ENCODE data around the gene MLKL.

DNA sequence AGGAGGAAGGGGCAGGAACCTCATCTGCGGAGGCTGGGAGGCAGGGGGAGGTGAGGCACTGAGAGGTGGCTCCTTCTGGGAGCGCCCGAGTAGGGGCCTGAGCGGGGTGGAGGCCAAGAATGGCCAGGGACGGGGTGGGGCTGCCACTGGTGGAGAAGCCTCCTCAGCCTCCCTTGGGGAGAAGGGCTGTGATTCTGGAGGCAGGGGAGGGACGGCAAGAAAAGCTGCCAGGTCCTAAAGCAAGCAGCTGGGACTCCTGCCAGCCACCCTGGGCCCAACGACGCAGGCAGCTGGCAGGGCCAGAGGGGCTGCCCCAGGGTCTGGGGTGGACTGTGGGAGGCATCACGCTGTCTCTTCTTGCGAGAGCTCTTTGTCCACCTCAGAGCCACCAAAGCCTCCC lies 12.7 kb upstream of the MLKL start:
- TF ChIP-seq, protein P1, sequence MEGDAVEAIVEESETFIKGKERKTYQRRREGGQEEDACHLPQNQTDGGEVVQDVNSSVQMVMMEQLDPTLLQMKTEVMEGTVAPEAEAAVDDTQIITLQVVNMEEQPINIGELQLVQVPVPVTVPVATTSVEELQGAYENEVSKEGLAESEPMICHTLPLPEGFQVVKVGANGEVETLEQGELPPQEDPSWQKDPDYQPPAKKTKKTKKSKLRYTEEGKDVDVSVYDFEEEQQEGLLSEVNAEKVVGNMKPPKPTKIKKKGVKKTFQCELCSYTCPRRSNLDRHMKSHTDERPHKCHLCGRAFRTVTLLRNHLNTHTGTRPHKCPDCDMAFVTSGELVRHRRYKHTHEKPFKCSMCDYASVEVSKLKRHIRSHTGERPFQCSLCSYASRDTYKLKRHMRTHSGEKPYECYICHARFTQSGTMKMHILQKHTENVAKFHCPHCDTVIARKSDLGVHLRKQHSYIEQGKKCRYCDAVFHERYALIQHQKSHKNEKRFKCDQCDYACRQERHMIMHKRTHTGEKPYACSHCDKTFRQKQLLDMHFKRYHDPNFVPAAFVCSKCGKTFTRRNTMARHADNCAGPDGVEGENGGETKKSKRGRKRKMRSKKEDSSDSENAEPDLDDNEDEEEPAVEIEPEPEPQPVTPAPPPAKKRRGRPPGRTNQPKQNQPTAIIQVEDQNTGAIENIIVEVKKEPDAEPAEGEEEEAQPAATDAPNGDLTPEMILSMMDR (IDR thresholded peaks at IDR 0.05): no peak
- no peak for TF ChIP-seq POLR2A (IDR thresholded peaks at IDR 0.05)

All from prostate gland (tissue), 2 donors.